ENCODE measurements around the gene STAT4.

Gene STAT4

DNA sequence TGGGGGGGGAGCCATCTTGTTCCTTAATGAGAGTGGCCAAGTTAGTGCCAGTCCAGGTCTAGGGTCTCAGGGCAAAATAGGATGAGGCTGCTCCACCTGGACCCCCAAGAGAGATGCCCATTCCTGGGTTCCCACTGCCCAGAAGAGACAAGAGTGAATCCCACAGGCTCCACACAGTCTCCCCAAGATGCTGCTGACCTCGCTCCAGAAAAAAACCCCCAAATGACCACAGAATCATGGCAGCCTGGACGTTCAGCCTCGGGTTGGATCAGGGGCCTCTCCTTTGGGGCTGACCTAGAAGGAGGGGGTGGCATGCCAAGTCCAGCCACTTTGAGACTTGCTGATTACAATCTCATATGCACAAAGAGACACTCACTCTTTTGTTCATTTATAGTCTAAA is 161.9 kb downstream of the STAT4 start:
- no peak for DNase-seq

DNA sequence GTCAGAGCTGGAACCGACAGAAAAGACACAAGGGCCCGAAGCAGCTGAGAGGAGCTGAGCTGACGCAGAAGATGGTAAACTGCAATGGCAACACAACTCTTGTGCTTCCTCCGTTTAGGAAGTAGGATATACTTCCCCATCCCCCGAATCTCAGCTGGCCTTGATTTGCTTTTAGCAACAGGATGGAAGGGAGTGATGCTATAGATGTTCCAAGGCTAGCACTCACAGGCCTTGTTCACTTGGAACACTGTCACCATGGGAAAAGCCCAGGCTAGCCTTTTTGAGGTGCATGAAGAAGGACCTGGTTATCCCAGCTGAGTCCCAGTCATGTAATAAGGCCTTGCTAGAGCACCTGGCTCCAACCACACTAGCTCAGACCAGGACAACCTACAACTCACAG is 162.9 kb downstream of the STAT4 start:
- DNase-seq: no peak

DNA sequence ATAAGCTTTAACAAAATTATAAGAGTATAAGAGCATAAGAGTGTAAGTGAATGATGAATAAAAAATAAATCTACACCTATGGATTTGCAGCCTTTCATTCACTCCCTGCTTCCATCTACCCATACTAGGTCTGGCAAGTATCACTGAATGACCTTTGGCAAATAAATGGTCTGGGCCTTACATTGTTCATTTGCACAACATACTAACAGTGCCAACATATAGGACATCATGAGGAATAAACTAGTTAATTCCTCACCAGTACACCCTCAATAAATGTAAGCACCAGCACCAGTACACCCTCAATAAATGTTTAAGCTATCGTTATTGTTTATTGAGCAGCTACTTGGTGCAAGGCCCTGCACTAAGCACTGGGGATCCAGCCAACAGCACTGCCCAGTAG is 163.7 kb downstream of the STAT4 start:
- DNase-seq: no peak

DNA sequence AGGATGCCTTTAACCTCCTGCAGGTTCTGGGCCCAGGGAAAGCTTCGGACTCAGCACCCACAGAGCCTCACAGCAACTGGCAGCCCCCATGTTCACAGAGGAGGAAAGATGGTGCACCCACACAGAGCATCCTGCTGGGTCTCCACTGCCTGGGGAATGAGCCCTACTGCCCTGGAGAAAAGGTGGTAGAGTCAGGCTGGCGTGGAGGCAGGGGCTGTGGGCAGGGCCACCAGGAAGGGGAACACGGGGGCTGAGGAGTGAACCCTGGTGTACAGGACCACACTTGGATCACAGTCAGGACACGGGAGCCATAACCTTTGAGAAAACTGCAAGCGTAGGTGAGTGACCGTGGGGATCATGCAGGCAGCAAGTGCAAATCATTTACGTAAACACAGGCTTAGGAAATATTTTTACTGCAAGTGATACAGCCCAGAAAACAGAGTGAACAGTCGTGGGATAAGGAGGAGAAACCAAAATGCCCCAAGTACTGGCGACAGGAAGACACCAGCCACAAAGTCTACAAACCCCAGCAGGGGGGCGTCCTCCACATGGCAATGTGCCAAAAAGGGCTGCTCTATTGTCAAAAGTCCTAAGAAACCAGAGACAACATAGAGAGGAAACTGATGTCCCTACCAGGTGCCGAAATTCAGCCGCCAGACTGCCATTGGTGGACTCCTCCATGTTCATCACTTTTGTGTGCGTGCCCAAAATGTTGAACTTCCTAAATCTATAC is 164.4 kb downstream of the STAT4 start:
- no peak for DNase-seq

DNA sequence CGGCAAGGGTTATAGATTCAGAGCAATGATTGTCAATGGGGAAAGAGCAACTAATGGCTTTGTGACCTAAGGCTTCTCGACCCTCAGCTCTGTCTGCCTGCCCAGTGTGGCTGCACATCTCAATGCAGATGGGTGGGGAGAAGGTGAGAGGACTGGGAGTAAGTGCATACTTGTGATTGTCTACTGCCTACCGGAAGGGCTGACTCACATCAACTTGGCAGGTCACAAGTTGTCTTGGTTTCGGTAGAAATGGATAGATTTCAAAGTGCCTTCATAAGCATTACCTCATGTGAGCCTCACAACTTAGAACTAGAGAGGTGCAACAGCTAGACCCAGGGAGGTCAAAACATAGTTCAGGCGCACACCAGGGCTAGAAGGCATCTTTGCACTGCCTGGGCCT is 166.2 kb downstream of the STAT4 start:
- DNase-seq: no peak

DNA sequence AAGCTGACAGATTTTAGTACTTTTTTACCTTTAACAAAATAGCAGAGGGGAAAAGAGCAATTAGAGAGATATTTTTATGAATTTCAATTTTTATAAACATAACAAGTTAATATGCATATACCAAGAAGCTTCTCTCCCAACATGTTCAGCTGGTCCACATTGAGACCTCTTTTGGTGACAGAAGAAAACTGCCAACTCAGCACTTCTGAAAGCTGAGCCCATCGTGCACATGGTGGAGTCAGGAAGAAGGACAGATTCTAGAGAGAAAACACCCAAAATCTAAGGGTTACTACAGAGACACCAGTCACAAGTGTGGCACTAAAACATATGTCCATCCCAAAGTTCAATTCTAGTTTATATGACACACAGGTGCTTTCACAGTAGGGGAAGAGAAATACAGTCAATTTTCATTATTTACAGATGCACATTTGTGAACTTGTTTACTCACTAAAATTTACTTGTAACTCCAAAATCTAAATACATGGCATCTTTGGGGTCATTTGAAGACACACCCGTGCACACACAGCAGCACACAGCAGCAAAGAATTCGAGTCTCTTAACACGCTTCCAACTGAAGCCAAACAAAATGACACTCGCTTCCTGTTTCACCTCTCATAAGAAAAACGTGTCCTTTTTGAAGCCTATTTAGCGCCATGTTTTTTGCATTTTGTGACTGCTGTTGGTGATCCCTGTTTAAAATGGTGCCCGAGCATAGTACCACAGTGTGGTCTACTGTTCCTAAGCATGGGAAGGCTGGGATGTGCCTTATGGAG is 168.3 kb downstream of the STAT4 start:
- no peak for DNase-seq

DNA sequence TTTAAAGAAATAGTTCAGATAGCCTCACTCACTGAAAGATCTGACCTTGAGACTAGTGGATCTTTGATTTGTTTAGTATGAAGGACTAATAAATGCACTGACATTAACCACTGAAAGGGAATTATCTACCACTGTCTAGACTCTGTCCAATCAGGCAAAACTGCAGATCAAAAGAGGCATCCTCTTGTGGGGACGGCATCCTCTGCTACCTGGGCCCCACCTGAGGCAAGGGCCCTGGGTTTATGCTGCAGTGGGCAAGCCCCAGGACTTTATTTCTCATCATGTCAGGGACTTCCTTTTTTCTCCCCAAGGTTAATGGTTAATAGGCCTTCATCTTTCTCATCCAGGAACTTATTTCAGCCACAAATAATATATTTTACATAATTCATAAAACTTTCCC is 169.1 kb downstream of the STAT4 start:
- no peak for DNase-seq

DNA sequence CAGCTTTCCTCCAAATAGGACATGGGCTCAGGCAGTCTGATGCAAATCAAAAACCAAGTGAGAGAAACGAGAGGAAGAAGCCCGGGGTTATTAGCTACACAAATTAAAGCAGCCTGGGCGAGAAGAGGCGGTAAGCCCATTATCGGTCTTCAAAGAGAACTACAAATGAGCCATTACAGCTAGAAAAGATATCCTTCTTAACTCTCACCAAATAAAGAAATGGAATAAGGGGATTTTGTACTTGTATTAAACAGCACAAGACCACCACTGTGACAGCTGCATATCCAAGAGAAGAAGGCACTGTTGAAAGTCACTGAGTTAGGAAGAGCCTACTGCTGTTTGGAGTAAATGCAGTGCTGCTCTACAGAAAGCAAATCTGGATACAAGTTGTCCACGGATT is 169.5 kb downstream of the STAT4 start:
- no peak for DNase-seq

DNA sequence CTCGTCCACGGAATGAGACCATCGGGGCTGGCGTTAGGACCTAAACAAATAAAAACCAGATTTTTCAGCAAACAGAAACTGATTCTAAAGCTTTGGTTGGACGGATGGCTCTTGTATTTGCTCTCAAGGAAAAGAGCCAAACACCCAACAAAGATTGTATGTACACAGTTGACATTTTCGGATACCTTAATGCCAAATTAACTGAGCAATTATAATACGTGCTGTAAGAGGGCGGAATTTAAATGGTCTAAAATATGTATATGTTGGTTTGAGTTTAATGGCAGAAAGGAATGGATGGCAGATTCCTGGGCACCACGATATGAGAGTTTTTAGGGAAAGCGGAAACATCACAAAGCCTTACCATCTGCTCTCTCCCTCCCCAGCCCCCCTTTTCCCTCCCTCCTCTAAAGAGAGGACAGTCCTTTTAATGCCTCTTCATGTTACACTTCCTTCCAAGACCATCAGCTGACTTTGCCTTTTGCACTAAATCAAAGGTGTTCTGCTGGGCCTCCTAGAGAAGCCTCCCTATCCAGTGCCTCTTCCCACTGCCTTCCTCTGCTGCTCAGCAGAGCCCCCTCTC is 170.1 kb downstream of the STAT4 start:
- DNase-seq: no peak

DNA sequence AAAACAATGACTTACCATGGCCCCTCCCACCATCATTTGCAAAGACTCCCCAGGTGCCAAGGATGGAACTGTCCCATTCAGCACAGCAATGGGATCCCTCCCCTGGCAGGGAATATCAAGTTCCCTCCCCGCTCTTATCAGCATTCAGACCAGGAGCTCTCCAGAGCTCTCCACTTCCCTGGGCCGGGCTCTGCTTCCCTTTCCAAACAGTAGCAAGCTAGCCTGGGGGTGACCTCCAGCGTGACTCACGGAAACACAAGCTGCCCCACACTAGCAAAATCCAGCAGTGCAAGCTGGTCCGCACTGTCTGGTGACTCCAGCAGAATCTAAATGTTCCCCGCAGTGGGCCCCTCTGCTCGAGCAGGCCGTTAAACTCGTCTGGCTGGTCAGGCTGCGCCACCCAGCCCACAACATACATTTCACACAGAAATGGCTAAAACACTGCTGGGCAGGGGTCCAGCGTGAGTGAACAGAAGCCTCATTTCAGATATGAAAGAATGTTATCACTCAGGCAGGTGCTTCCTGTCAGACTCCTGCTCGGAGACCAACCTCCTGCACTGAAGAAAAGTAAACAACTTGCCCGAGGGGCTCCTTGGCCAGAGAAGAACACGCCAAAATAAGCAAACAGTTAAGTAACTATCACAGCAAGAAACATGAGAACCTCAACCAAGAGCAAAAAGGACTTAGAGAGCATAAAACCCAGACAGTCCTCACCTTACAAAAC is 170.7 kb downstream of the STAT4 start:
- peak; percentile 68 for DNase-seq

All from NCI-H1105 (cell line).